CD4-positive, alpha-beta memory T cell (primary cell): ENCODE data around the gene TBC1D12. TPM values are rescaled to one million over a fixed set of nuclear protein-coding genes. Genes with fewer than 3 reads are reported as not detected.
"Not testable (repeated sequence)": the region's sequence is repeated elsewhere in the genome, so short reads cannot be mapped to it uniquely, and the experiment has no call there.

Experiments used
- CTCF ChIA-PET: fragments of 350-600 bp; sonication (Branson Sonifier 250); formaldehyde crosslinking; loops from one replicate; lab custom pipeline; 2021; ENCODE audit warnings: inconsistent platforms; ENCODE audit not compliant: partially characterized antibody; lab: Charles Lee
- POLR2A ChIA-PET: fragments of 350-600 bp; sonication (Branson Sonifier 250); formaldehyde crosslinking; loops from one replicate; lab custom pipeline; 2021; ENCODE audit not compliant: partially characterized antibody; lab: Charles Lee
- DNase-seq, 5 donors: peaks; one replicate each; pipeline versions ENCODE4 v3.0.0 to v3.0.0-alpha.2; 2020 to 2022; ENCODE audit warnings: mixed read lengths in 1 of 5
- H3K27ac ChIP-seq: one replicate; pipeline ENCODE4 v1.7.0; 2013; ENCODE audit warnings: low read depth, low read length
- H3K27me3 ChIP-seq: 2 replicates; pipeline ENCODE4 v1.7.0; 2013; ENCODE audit warnings: mild to moderate bottlenecking, low read length, moderate library complexity; ENCODE audit not compliant: insufficient read depth
- H3K36me3 ChIP-seq: 2 replicates; pipeline ENCODE4 v1.7.0; 2013; ENCODE audit warnings: mild to moderate bottlenecking, low read length, moderate library complexity; ENCODE audit not compliant: insufficient read depth
- H3K4me1 ChIP-seq: 2 replicates; pipeline ENCODE4 v1.7.0; 2013; ENCODE audit warnings: mild to moderate bottlenecking, low read length, moderate library complexity; ENCODE audit not compliant: insufficient read depth
- H3K4me3 ChIP-seq, 2 donors: one replicate each; pipeline ENCODE4 v1.7.0; 2013; ENCODE audit warnings: low read length in 2 of 2, mild to moderate bottlenecking in 1 of 2
- H3K9me3 ChIP-seq, 2 donors: one replicate each; pipeline ENCODE4 v1.7.0; 2013; ENCODE audit warnings: low read length in 2 of 2, control low read depth in 1 of 2; ENCODE audit not compliant: control insufficient read depth in 1 of 2
- H3K27ac Mint-ChIP-seq, 7 donors: one replicate each; pipeline ENCODE4 v1.8.0; 2020 to 2021; ENCODE audit warnings: mixed read lengths in 7 of 7, mild to moderate bottlenecking in 6 of 7, inconsistent platforms in 3 of 7, moderate library complexity in 3 of 7
- H3K27me3 Mint-ChIP-seq, 2 donors: one replicate each; pipeline ENCODE4 v1.8.0; 2020 to 2021; ENCODE audit warnings: mixed read lengths in 2 of 2
- H3K36me3 Mint-ChIP-seq, 2 donors: one replicate each; pipeline ENCODE4 v1.8.0; 2020 to 2021; ENCODE audit warnings: mixed read lengths in 2 of 2, inconsistent platforms in 1 of 2, mild to moderate bottlenecking in 1 of 2
- H3K4me1 Mint-ChIP-seq, 4 donors: one replicate each; pipeline ENCODE4 v1.8.0; 2020 to 2021; ENCODE audit warnings: mixed read lengths in 4 of 4, mild to moderate bottlenecking in 1 of 4
- H3K4me3 Mint-ChIP-seq, 8 donors: one replicate each; pipeline ENCODE4 v1.8.0; 2020 to 2021; ENCODE audit warnings: mixed read lengths in 8 of 8, mild to moderate bottlenecking in 7 of 8, moderate library complexity in 6 of 8, inconsistent platforms in 3 of 8
- H3K9me3 Mint-ChIP-seq, 8 donors: one replicate each; pipeline ENCODE4 v1.8.0; 2020 to 2021; ENCODE audit warnings: mixed read lengths in 8 of 8, mild to moderate bottlenecking in 5 of 8, inconsistent platforms in 3 of 8, moderate library complexity in 1 of 8
- intact Hi-C: fragments of 100-400 bp; cut with micrococcal nuclease; formaldehyde crosslinking; loops from one replicate; pipeline ENCODE4 v1.15.1; 2023
- polyA plus RNA-seq, 2 donors: library from polyadenylated mRNA; unstranded; fragments of 300-500 nt; fragmentation: Illumina TruSeq; gene quantifications; one replicate each; pipeline ENCODE4 v1.2.3, GENCODE V29; 2021
- total RNA-seq, 2 experiments: library from RNA; stranded (reverse); gene quantifications; one replicate each; pipeline ENCODE4 v1.2.3, GENCODE V29; 2021

The TBC1D12 gene
- total and polyA plus RNA-seq, 4 experiments from 2014 or later: 0.30 to 0.96 TPM; not detected in 2

DNA sequence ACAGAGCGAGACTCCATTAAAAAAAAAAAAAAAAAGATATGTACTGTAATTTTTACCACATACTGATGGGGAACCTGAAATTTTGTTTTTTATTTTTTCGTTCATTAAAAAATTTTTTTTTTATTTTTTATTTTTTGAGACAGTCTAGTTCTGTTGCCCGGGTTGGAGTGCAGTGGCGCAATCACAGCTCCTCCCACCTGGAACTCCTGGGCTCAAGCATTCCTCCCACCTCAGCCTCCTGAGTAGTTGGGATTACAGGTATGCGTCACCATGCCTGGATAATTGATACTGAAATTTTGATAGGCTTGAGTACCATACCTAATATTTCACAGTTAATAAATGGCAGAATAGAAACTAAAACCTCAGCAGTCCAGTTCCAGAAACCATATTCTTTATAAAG lies 122.4 kb downstream of the TBC1D12 start:
- Mint-ChIP-seq H3K27me3 (peaks cover 4 to 8% of the 10 kb centered on the region in 2 donors), H3K27ac (no peak overlapping the region), H3K36me3 (no peaks in the 10 kb centered on the region), H3K4me3 (no peak overlapping the region), H3K9me3 (no peaks in the 10 kb centered on the region), H3K4me1 (no peaks in the 10 kb centered on the region)
- no peaks in the 10 kb centered on the region for H3K4me1 ChIP-seq
- no peaks in the 10 kb centered on the region for H3K36me3 ChIP-seq
- H3K27me3 ChIP-seq: no peaks in the 10 kb centered on the region
- H3K27ac ChIP-seq: no peak overlapping the region
- intact Hi-C loops: no loop called here
- H3K4me3 ChIP-seq: no peak overlapping the region
- no peaks in the 10 kb centered on the region for H3K9me3 ChIP-seq
- ChIA-PET POLR2A (no interaction called here), CTCF (no interaction called here)
- no peak for DNase-seq

DNA sequence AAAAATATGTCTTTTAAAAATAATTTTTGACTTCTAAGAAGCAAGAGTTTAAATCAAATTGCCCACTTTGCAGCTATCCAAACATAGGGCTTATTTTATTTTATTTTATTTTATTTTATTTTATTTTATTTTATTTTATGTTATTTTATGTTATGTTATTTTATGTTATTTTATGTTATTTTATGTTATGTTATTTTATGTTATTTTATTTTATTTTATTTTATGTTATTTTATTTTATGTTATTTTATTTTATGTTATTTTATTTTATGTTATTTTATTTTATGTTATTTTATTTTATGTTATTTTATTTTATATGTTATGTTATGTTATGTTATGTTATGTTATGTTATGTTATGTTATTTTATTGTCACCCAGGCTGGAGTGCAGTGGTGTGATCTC lies 129.2 kb downstream of the TBC1D12 start:
- intact Hi-C loops, CTCF ChIA-PET: not testable (repeated sequence)
- peaks cover 2 to 11% of the 10 kb centered on the region in 2 donors for H3K27me3 Mint-ChIP-seq

DNA sequence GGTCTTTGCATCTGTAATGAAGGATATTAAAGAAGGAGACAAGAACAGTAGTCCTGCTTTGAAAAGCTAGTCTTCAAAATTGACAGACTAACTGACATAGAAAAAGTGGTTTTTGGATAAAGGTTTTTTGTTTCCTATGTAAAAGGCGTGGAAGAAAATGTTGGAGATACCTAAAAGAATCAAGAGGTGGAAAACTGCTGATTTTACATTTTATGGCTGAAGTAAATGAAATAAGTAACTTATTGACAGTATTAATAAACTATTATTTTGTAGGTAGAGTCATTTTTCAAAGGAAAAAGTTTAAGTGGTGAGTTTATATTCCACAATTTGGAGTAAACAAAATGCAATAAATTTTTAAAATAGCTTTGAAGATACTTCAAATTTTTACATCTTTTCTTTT lies 130.7 kb downstream of the TBC1D12 start:
- no peak overlapping the region for H3K27ac Mint-ChIP-seq
- H3K36me3 ChIP-seq: no peaks in the 10 kb centered on the region
- H3K27me3 Mint-ChIP-seq: peaks cover 2 to 11% of the 10 kb centered on the region in 2 donors
- no peaks in the 10 kb centered on the region for H3K4me1 ChIP-seq
- ChIA-PET CTCF (no interaction called here), POLR2A (no interaction called here)
- H3K4me3 Mint-ChIP-seq: no peak overlapping the region
- no peak overlapping the region for H3K27ac ChIP-seq
- no peak overlapping the region for H3K4me3 ChIP-seq
- no peaks in the 10 kb centered on the region for H3K9me3 ChIP-seq
- no peaks in the 10 kb centered on the region for H3K27me3 ChIP-seq
- no peaks in the 10 kb centered on the region for H3K4me1 Mint-ChIP-seq
- no peaks in the 10 kb centered on the region for H3K36me3 Mint-ChIP-seq
- no peak for DNase-seq
- H3K9me3 Mint-ChIP-seq: no peaks in the 10 kb centered on the region
- intact Hi-C loops: no loop called here

More for the DNA sequence above, 129.2 kb downstream of the TBC1D12 start:
- H3K4me3 Mint-ChIP-seq, H3K27ac ChIP-seq, H3K4me1 Mint-ChIP-seq, H3K36me3 ChIP-seq, H3K4me3 ChIP-seq, DNase-seq, H3K36me3 Mint-ChIP-seq, H3K27me3 ChIP-seq, H3K27ac Mint-ChIP-seq, H3K4me1 ChIP-seq, H3K9me3 ChIP-seq, POLR2A ChIA-PET, H3K9me3 Mint-ChIP-seq: not testable (repeated sequence)

DNA sequence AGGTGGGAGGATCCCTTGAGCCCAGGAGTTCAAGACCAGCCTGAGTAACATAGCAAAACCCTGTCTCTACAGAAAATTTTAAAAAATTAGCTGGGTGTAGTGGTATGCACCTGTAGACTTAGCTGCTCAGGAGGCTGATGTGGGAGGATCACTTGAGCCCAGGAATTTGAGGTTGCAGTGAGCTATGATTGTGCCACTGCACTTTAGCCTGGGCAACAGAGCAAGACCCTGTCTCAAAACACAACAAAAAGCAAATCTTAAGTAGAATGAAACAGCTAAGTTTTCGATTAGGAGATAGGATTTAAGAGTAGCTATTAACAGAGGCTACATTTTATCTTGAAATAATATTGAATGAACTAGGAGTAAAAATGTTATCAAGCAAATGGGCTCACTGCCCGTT lies 139.9 kb downstream of the TBC1D12 start:
- CTCF ChIA-PET, H3K36me3 ChIP-seq, H3K27me3 ChIP-seq, H3K4me3 ChIP-seq, POLR2A ChIA-PET, DNase-seq, H3K27me3 Mint-ChIP-seq, H3K9me3 ChIP-seq, H3K27ac ChIP-seq, H3K9me3 Mint-ChIP-seq, H3K27ac Mint-ChIP-seq: not testable (repeated sequence)
- peaks cover 0 to 11% of the 10 kb centered on the region in 2 donors for H3K36me3 Mint-ChIP-seq
- peak overlapping the region in 3 of 8 donors; percentile 22 to 47 (median 41) for H3K4me3 Mint-ChIP-seq
- H3K4me1 Mint-ChIP-seq: peaks cover 14 to 27% (median 19%) of the 10 kb centered on the region in 4 donors
- intact Hi-C loops: loop anchor here (10.0 kb wide), 1 partner anchor 1153 kb away; the partner anchor contains the start of gene TCTN3
- peaks cover 19% of the 10 kb centered on the region for H3K4me1 ChIP-seq

DNA sequence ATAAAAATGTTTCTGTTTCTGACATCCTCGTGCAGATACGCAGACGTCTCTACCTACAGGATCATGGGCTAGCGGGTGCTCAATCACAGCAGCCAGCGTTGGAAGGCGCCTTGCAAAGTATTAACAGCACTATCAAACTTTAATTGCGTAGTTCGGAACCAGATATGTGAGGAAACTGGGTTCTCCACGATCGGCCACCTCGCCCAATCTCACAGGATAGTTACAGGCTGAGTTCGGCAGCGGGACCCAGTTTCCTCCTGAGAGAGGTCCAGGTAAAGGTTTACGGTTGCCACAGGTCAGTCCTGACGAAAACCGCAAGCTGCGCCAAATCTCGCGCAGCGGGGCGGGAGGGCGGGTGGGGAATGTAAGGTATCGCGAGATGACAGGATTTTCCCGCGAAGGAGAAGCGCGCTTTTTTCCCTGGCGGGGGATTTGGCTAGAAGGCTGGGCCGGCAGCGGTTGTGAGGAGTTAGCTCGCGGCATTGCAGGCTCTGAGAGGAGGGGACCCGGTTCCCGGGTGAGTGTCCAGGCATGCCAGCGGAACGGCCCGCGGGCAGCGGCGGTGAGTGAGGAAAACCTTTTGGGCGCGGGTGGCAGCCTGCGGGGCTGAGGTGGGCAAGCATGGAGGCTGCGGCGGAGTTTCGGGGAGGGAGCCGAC lies 143.2 kb downstream of the TBC1D12 start, which contains the start of gene HELLS:
Gene HELLS (plus strand): TSS at position 398 of the 658 bp plus-strand sequence. CDS start 134 bp downstream, at position 532.
- Mint-ChIP-seq H3K4me1 (peaks cover 14 to 29% (median 22%) of the 10 kb centered on the region in 4 donors), H3K4me3 (peak within 1 kb of the TSS; percentile 92 to 100 (median 97)), H3K27ac (peak within 1 kb of the TSS; percentile 91 to 98 (median 93)), H3K27me3 (no peaks in the 10 kb centered on the region), H3K9me3 (no peaks in the 10 kb centered on the region), H3K36me3 (peaks cover 5 to 11% of the 10 kb centered on the region in 2 donors)
- peak within 1 kb of the TSS; percentile 79 to 93 for H3K4me3 ChIP-seq
- ChIA-PET CTCF (interaction anchor here (1.1 kb wide), 1 partner anchor 182 kb away, joined by 3 read pairs; the partner anchor contains the start of gene NOC3L), POLR2A (no interaction called here)
- H3K36me3 ChIP-seq: no peaks in the 10 kb centered on the region
- no peaks in the 10 kb centered on the region for H3K27me3 ChIP-seq
- DNase-seq: peak; percentile 71 to 81 (median 79)
- H3K27ac ChIP-seq: peak within 1 kb of the TSS; percentile 75
- no peaks in the 10 kb centered on the region for H3K9me3 ChIP-seq
- peaks cover 23% of the 10 kb centered on the region for H3K4me1 ChIP-seq
- intact Hi-C loops: loop anchor here (2.0 to 10.0 kb wide), 2 partner anchors 183 to 1149 kb away; partner anchors contain the start of genes NOC3L and TCTN3

DNA sequence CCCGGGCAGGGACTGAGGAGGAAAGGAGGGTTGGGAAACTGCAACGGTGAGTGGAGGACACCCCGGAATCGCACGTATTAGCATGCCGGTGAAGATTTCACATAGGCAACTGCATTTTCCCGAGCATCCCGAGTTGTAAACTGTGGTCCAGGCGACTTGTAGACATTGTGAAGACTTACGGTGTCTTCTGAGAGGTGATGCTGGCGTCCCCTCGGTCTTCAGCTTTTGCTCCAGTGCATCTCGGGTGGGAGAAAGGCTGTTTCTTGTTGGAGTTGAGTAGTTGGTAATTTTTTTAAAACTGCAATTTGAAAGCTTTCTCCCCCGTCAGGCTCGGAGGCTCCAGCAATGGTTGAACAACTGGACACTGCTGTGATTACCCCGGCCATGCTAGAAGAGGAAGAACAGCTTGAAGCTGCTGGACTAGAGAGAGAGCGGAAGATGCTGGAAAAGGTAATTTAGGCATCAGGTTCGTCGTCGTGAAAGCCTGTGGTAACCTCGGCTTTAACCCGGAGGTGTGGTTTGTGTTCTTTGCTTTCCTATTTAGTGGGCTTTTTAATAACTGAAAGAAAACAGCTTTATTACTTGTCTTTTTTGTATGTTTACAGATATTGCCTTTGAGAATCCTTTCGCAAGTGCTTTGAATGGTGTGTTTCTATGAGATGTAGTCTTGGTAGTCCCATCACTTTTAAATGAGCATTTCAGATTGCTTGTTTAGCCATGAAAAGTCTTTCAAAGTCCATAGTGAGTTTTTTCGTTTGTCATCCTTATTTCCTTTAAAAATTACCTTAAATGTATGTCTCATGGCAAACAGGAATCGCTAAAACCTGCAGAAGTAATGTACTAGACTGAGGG lies 143.9 kb downstream of the TBC1D12 start:
- H3K9me3 Mint-ChIP-seq: no peaks in the 10 kb centered on the region
- POLR2A ChIA-PET: no interaction called here
- H3K27ac ChIP-seq: peak overlapping the region; percentile 75
- no peaks in the 10 kb centered on the region for H3K36me3 ChIP-seq
- no peaks in the 10 kb centered on the region for H3K9me3 ChIP-seq
- DNase-seq: peak in 1 of 5 donors; percentile 11
- H3K4me3 Mint-ChIP-seq: peak overlapping the region; percentile 92 to 100 (median 97)
- H3K36me3 Mint-ChIP-seq: peaks cover 5 to 13% of the 10 kb centered on the region in 2 donors
- H3K4me1 ChIP-seq: peaks cover 23% of the 10 kb centered on the region
- CTCF ChIA-PET: interaction anchor here (0.6 kb wide), 1 partner anchor 1135 kb away, joined by 4 read pairs; no protein-coding TSS in a partner anchor
- intact Hi-C loops: loop anchor here (2.0 to 10.0 kb wide), 2 partner anchors 183 to 1149 kb away; partner anchors contain the start of genes NOC3L and TCTN3
- peak overlapping the region; percentile 91 to 97 (median 93) for H3K27ac Mint-ChIP-seq
- peaks cover 14 to 29% (median 22%) of the 10 kb centered on the region in 4 donors for H3K4me1 Mint-ChIP-seq
- H3K27me3 Mint-ChIP-seq: no peaks in the 10 kb centered on the region
- peak overlapping the region; percentile 79 to 93 for H3K4me3 ChIP-seq
- H3K27me3 ChIP-seq: no peaks in the 10 kb centered on the region

DNA sequence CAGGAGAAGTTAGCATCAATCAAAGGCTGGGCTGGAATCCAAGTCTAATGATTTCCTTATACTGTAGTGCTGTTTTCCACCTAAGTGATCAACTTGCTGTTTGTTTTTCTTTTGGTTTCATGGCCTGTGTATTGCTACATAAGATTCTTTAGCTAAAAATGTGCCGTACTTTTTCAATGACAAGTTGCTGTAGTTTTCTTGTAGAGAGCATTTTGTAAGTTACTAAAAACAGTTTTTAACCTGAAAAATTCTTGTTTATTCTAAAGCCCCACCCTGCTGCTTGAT lies 144.5 kb downstream of the TBC1D12 start:
- Mint-ChIP-seq H3K4me3 (peak overlapping the region; percentile 92 to 100 (median 97)), H3K9me3 (no peaks in the 10 kb centered on the region), H3K27ac (peak overlapping the region in 2 of 7 donors; percentile 80 to 91), H3K27me3 (no peaks in the 10 kb centered on the region), H3K4me1 (peaks cover 14 to 29% (median 22%) of the 10 kb centered on the region in 4 donors), H3K36me3 (peaks cover 5 to 13% of the 10 kb centered on the region in 2 donors)
- intact Hi-C loops: loop anchor here (2.0 to 10.0 kb wide), 2 partner anchors 184 to 1148 kb away; partner anchors contain the start of genes NOC3L and TCTN3
- ChIA-PET CTCF (interaction anchor here (0.6 kb wide), 1 partner anchor 1134 kb away, joined by 4 read pairs; no protein-coding TSS in a partner anchor), POLR2A (no interaction called here)
- Histone ChIP-seq H3K27ac (no peak overlapping the region), H3K4me3 (peak overlapping the region; percentile 79 to 93), H3K4me1 (peaks cover 23% of the 10 kb centered on the region), H3K36me3 (no peaks in the 10 kb centered on the region), H3K27me3 (no peaks in the 10 kb centered on the region), H3K9me3 (no peaks in the 10 kb centered on the region)
- DNase-seq: peak in 1 of 5 donors; percentile 6
